ENCODE results near the gene SEPTIN12. TPM values are rescaled to one million over a fixed set of nuclear protein-coding genes. Genes with fewer than 3 reads are reported as not detected.
"Not testable (repeated sequence)": the region's sequence is repeated elsewhere in the genome, so short reads cannot be mapped to it uniquely, and the experiment has no call there.

The SEPTIN12 gene
- total and polyA plus RNA-seq, 2 donors, result not detected

DNA sequence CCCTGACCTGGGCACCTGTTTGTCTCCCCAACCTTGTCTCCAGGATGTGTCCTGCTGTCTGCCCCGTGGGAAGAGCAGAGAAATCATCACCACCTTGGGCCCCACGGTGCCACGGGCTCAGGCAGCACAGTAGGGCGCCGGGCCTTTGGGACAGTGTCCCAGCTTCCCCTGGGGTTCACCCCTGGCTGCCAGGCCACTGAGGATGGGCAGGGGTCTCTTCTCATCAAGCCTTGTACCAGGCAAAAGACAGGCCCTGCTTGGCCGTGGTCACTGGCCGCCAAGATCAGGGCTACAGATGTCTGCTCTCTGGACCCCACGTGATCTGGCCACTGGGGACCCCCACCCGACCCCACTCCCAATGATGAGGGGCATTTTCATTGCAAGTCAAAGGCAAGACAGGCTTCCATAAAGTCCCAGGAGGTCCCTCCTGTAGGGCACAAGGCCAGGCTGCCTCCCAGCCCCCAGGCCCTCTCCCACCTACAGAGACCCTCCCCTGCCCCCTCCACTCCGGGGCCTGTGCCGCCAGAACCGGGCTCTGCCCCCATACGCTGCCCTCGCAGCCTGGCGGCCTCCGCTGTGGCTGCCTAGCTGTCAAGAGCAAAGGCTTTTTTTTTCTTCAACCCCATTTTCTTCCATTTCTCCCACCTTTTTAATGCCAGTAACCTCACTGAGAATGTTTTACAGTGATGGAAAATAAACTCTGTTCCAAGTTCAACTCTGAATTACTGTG, 39.3 kb downstream of the SEPTIN12 start:
- no peak for DNase-seq (ENCODE audit: extremely low spot score)
- WGBS, result 89% methylated on average over 16 of the region's 16 CpGs
- peaks cover 3% of the 10 kb centered on the region for H3K36me3 ChIP-seq (ENCODE audit: insufficient read depth)
- no peak overlapping the region for H3K4me3 ChIP-seq (ENCODE audit: low read depth, low read length)
- no peak overlapping the region for H3K27ac ChIP-seq (ENCODE audit: low read depth)
- H3K4me1 ChIP-seq (ENCODE audit: insufficient read depth), result no peaks in the 10 kb centered on the region

DNA sequence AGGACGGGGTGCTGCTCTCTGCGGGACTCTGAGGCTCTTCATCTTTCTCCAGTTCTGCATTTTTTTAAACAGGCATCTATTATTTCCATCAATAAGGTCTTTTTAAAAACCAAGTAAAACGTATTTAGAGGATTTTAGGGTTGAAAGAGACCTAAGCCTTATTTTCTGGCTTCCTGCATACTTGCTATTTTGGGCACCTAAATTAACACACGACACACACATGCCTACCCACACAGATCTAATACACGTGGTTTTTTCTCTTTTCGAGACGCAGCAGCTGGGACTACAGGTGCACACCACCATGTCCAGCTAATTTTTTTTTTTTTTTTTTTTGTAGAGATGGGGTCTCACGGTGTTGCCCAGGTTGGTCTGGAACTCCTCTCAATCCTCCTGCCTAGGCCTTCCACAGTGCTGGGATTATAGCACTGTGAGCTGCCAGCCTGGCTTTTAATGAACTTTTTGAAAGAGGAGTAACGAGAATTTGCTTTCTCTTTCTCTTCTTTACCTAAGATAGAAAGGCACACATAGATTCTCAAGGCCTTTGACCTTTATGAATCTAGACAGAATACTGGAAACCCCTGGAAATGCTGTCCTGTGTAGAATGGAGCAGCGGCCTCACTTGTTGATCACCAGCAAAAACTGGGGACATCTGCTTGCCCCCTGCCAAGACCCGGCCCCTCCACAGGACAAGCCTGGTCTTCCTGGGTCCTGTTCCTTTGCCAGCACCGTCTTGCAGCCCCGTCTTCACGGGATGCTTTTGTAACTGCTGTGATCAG, 40.1 kb downstream of the SEPTIN12 start:
- H3K4me3 ChIP-seq (ENCODE audit: low read depth, low read length), result no peak overlapping the region
- H3K36me3 ChIP-seq (ENCODE audit: insufficient read depth), result peaks cover 3% of the 10 kb centered on the region
- H3K27ac ChIP-seq (ENCODE audit: low read depth), result no peak overlapping the region
- 77% methylated on average over 14 of the region's 14 CpGs for WGBS
- no peaks in the 10 kb centered on the region for H3K4me1 ChIP-seq (ENCODE audit: insufficient read depth)
- DNase-seq (ENCODE audit: extremely low spot score), result no peak

DNA sequence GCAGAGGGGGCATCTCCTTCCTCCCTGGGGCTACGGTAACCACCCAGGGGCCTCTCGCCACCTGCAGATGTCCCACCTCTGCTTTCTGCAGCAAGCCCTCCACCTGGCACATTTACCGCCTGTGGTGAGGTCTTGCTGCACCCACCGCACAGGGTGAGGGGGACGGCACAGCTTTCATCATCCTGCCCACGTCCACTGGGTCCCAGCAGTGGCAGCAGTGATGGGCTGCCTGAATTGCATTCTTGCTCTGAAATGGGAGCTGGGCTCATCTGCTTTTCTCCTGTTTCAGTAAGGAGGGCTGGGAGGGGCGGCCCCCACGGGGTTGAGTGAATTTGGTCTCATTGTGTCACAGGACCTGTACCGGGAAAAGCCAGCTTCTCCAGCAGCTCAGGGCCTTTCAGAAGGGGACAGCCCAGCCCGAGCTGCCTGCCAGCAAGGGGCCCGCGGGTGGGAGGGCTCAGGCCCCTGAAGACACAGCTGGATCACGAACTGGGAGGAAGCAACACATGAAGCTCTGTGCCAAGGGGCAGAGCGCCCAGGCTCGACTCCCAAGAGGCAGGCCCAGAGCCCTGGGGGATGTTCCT, 41.1 kb downstream of the SEPTIN12 start:
- Histone ChIP-seq H3K4me1 (ENCODE audit: insufficient read depth) (no peaks in the 10 kb centered on the region), H3K27ac (ENCODE audit: low read depth) (peak overlapping the region; percentile 3), H3K4me3 (ENCODE audit: low read depth, low read length) (no peak overlapping the region), H3K36me3 (ENCODE audit: insufficient read depth) (peaks cover 3% of the 10 kb centered on the region)
- WGBS, result 40% methylated on average over 15 of the region's 15 CpGs
- DNase-seq (ENCODE audit: extremely low spot score), result no peak

DNA sequence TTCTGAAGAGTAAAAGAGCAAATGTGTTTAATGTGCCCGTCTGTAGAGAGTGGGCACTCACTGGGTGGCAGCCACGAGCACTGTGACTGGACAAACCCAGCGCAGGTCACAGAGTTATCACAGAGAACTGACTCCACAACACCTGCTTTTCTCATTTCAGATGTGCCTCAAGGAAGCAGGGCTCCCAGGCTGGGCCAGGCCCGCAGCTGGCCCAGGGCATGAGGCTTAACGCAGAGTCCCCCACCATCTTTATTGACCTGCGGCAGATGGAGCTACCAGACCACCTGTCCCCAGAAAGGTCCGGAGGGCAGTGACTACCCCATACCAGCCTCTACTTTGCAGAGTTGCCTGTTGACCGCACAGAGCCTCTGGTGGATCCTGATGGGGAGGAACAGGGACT, 41.9 kb downstream of the SEPTIN12 start:
- DNase-seq (ENCODE audit: extremely low spot score), result no peak
- WGBS, result 78% methylated on average over 8 of the region's 8 CpGs
- H3K4me3 ChIP-seq (ENCODE audit: low read depth, low read length), result no peak overlapping the region
- no peaks in the 10 kb centered on the region for H3K4me1 ChIP-seq (ENCODE audit: insufficient read depth)
- peaks cover 3% of the 10 kb centered on the region for H3K36me3 ChIP-seq (ENCODE audit: insufficient read depth)
- H3K27ac ChIP-seq (ENCODE audit: low read depth), result no peak overlapping the region

DNA sequence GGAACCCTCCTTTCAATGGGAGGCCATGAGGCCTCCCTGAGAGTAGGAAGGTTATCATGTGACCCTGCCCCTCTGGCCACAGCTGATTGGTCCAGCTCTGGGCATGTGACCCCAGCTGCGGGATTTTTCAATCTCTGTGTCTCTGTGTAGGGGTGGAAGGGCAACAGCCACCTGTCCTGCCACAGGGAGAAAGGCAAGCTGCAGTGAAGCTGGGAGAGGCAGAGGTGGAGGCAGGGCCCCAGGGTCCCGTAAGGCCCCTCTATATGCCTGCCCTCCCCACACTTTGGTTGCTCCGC, 42.9 kb downstream of the SEPTIN12 start:
- Histone ChIP-seq H3K36me3 (ENCODE audit: insufficient read depth) (no peaks in the 10 kb centered on the region), H3K27ac (ENCODE audit: low read depth) (no peak overlapping the region), H3K4me3 (ENCODE audit: low read depth, low read length) (no peak overlapping the region), H3K4me1 (ENCODE audit: insufficient read depth) (no peaks in the 10 kb centered on the region)
- 83% methylated on average over 3 of the region's 3 CpGs for WGBS
- DNase-seq (ENCODE audit: extremely low spot score), result no peak

DNA sequence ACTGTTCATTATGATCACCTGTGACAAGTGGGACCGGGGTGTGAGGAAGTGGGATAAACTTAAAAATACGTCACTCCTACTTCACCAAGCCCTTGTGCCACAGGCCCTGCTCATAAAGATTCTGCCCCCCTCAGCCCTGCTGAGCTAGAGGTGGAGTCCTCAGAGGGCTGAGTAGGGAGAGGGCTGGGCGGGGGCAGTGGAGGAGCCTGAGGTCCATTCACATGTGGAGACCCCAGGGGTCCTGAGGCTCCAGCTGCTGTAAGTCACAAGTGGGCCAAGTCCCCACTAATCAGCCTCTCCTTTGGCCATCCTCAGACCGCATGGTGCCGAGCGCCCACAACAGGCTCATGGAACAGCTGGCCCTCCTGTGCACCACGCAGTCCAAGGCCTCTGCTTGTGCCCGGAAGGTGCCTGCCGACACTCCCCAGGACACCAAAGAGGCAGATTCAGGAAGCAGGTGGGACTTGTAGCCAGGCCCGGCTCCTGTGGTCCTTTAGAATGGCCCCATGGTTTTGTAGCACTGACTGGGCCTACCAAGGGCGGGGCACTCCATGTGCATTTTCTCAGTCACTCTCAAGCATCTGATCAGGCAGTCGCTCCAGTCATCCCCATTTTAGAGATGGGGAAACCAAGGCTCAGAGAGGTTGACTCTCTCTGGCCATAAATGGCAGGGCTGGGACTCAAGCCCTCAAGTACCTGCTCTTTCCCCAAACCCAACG, 43.4 kb downstream of the SEPTIN12 start:
- no peaks in the 10 kb centered on the region for H3K4me1 ChIP-seq (ENCODE audit: insufficient read depth)
- H3K36me3 ChIP-seq (ENCODE audit: insufficient read depth), result no peaks in the 10 kb centered on the region
- WGBS, result 78% methylated on average over 13 of the region's 13 CpGs
- H3K4me3 ChIP-seq (ENCODE audit: low read depth, low read length), result no peak overlapping the region
- no peak for DNase-seq (ENCODE audit: extremely low spot score)
- H3K27ac ChIP-seq (ENCODE audit: low read depth), result no peak overlapping the region

DNA sequence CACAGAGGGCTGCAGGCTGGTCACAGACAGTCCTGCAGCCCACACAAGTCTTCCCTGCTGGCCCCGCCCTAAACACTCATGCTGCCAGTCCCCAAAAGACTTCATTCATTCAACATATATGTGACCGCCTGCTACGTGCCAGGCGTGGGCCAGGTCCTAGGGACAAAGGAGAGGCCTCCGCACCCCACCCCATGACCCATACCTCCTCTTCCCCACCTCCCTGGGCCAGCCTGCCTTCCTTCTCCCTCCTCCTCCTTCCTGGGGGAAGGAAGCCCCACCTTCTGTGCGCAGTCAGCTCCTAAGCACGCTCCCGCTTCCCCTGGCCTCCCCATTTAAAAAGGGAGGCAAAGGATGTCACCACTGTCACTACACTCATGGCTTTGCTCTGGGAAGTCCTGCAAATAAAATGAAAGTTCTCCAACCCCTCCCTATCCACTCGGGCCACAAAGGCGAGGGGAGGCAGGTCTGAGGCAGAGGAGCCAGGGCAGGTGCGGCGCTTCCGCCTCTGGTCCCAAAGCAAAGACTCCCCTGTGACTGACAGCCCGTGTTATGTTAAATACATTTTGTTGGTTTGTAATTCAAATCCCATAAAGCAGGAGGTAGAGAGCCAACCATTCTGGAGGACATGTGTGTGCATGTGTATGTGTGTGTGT, 44.8 kb downstream of the SEPTIN12 start:
- Histone ChIP-seq H3K4me1 (ENCODE audit: insufficient read depth) (no peaks in the 10 kb centered on the region), H3K27ac (ENCODE audit: low read depth) (no peak overlapping the region), H3K4me3 (ENCODE audit: low read depth, low read length) (no peak overlapping the region), H3K36me3 (ENCODE audit: insufficient read depth) (no peaks in the 10 kb centered on the region)
- DNase-seq (ENCODE audit: extremely low spot score), result no peak
- 46% methylated on average over 14 of the region's 14 CpGs for WGBS

DNA sequence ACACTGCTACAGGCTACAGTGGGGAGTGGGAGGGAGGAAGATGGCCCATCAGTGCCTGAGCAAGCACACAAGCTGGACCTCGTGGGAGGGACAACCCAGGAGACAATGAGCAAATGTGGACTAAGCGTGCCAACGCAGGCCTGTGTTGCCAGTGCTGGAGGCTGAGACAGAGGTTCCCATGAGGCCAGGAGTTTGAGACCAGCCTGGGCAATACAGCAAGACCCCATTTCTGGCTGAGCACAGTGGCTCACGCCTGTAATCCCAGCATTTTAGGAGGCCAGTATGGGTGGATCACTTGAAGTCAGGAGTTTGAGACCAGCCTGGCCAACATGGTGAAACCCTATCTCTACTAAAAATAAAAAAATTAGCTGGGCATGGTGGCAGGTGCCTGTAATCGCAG, 49.8 kb downstream of the SEPTIN12 start:
- DNase-seq (ENCODE audit: extremely low spot score); H3K4me3 ChIP-seq (ENCODE audit: low read depth, low read length); H3K27ac ChIP-seq (ENCODE audit: low read depth); H3K4me1 ChIP-seq (ENCODE audit: insufficient read depth); H3K36me3 ChIP-seq (ENCODE audit: insufficient read depth): not testable (repeated sequence)
- 81% methylated on average over 5 of the region's 5 CpGs for WGBS

DNA sequence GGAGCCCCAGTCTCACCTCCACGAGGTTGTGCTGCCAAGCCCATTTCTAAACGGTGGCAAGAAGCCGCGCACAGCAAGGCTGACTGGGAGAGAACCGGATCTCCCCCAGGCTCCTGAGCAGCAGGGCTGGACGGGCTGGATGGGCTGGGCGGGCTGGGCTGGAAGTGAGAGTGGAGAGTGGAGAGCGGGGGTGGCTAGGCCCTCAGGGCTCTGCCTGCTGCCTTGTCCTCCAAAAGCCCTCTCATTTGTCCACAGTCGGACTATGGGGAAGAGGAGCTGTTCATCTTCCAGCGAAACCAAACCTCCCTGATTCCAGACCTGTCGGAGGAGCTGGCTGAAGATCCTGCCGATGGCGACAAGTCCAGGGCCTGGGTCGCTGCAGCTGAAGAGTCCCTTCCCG, 50.6 kb downstream of the SEPTIN12 start:
- DNase-seq (ENCODE audit: extremely low spot score), result no peak
- 75% methylated on average over 15 of the region's 15 CpGs for WGBS
- Histone ChIP-seq H3K4me1 (ENCODE audit: insufficient read depth) (no peaks in the 10 kb centered on the region), H3K27ac (ENCODE audit: low read depth) (no peak overlapping the region), H3K36me3 (ENCODE audit: insufficient read depth) (no peaks in the 10 kb centered on the region), H3K4me3 (ENCODE audit: low read depth, low read length) (no peak overlapping the region)

DNA sequence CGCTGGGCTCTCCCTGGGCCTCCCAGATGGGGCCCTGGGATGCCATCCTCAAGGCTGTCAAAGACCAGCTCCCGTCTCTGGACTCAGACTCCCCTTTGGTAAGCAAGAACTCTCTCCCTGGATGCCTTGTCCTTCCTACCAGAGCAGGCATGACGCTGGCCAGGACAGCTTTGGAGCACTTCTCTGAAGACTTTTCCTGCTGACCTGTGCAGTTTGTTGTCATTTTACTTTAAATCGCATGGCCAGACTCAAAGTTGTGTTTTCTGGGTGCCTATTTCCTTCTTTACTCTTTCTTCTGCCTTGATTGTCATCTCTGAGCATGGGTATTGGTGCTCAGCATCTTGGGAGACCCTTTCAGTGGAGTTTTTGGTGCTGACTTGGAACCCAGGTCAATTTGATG, 51.6 kb downstream of the SEPTIN12 start:
- no peak overlapping the region for H3K4me3 ChIP-seq (ENCODE audit: low read depth, low read length)
- no peaks in the 10 kb centered on the region for H3K36me3 ChIP-seq (ENCODE audit: insufficient read depth)
- WGBS, result 81% methylated on average over 4 of the region's 4 CpGs
- H3K27ac ChIP-seq (ENCODE audit: low read depth), result no peak overlapping the region
- no peaks in the 10 kb centered on the region for H3K4me1 ChIP-seq (ENCODE audit: insufficient read depth)
- DNase-seq (ENCODE audit: extremely low spot score), result no peak

DNA sequence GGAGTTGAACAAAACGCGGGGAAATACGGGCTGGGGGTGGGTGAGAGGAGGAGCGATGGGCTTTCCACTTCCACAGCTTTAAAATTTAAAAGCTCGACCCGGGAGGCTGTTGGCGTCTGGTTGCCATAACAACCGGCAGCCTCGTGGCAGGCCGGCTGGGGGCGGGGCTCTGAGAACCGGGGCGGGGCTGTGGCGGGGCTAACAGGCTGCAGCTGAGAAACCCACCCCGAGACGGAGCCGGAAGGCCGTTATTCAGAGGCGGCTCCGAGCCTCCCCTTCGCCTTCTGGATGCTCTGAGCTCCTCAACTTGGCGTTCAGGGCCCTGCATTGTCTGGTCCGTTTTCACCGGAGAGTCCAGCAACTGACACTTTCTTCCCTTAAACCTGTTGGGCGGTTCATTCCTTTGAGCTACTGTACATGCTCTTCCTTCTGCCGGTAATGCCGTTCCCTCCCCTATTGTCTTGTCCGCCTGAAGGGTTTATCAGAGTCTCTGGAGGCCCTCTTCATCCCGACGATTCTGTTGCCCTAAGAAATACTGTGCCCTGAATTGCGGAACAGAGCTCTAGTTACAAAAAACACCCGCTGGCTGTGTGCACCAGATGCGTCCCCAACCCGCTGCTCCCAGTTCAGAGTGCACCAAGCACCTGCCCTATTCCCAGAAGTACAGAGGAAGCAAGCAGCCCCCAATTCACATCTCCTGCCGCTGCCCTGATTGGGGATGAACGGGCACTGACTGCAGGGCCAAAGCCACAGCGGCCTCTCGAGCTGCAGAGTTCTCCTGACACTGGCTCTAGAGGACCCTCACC, 53.2 kb downstream of the SEPTIN12 start:
- H3K36me3 ChIP-seq (ENCODE audit: insufficient read depth), result no peaks in the 10 kb centered on the region
- 6% methylated on average over 38 of the region's 38 CpGs for WGBS
- H3K27ac ChIP-seq (ENCODE audit: low read depth), result no peak overlapping the region
- no peaks in the 10 kb centered on the region for H3K4me1 ChIP-seq (ENCODE audit: insufficient read depth)
- peak; percentile 70 for DNase-seq (ENCODE audit: extremely low spot score)
- peak overlapping the region; percentile 98 for H3K4me3 ChIP-seq (ENCODE audit: low read depth, low read length)

DNA sequence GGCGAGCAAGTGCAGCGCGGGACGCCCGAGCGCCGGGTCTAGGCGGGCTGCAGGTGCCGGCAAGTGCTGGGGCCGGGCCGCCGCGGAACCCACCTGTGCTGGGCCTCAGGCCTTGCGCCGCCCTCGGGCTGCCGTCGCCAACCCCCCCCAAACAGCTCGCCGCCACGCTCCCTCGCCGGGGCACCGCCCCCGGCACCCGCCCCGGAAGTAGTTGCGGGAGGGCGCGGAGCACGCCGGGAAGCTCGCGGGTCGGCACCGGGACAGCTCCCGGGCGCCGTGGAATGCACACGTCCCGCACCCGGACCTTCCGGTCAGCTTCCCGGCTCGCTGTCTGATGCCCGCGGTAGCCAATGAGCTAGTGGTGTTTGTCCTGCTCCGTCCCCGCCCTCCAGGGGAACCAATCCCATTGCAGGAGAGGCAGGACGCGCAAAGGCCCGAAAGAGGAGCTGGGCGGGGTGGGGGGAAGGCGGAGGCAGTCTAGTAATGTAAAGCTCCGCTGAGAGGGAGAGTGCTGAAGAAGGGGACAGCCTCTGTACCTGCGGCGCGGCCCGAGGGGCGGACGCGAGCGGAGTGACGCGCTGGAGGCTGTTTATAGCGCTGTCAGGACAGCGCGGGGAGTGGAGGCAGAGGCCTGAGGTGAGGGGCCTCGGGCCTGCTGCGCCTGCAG, 53.9 kb downstream of the SEPTIN12 start, which contains the start of the genes ANKS3 and DNAAF8:
TSS of gene ANKS3 (minus strand) at position 209 of the 667 bp plus-strand sequence. CDS start 4,122 bp downstream, outside the sequence.
TSS of gene DNAAF8 (plus strand) at position 475 of the 667 bp plus-strand sequence. CDS start 1,978 bp downstream, outside the sequence.
- no peak within 1 kb of the TSS for H3K27ac ChIP-seq (ENCODE audit: low read depth)
- peak within 1 kb of the TSS; percentile 98 for H3K4me3 ChIP-seq (ENCODE audit: low read depth, low read length)
- no peaks in the 10 kb centered on the region for H3K4me1 ChIP-seq (ENCODE audit: insufficient read depth)
- WGBS, result under 1% methylated on average over 70 of the region's 70 CpGs
- no peaks in the 10 kb centered on the region for H3K36me3 ChIP-seq (ENCODE audit: insufficient read depth)
- DNase-seq (ENCODE audit: extremely low spot score), result peak; percentile 89
